OCI-LY3 (cell line): ENCODE results near the gene LTBP4.

Source experiments
- CTCF ChIP-seq: fragments of 200-600, 300-600 bp; sonication (generic); IDR thresholded peaks from 2 replicates; pipeline ENCODE4 v1.5.1; 2014; ENCODE audit warnings: antibody characterized with exemption, low read length, low read depth
- EZH2phosphoT487 ChIP-seq: fragments of 200-600 bp; shearing (Covaris generic); IDR thresholded peaks from 2 replicates; pipeline ENCODE4 v1.6.1; 2018; ENCODE audit warnings: antibody characterized with exemption, mixed run types, low read depth

- TF ChIP-seq CTCF (no peak), EZH2phosphoT487 (no peak)
Observed at GRCh38 chr19:40603071-40603388, 1.9 kb downstream of the LTBP4 start.
